OCI-LY7 (cell line): ENCODE measurements around the gene UBN1. TPM values are rescaled to one million over a fixed set of nuclear protein-coding genes. Genes with fewer than 3 reads are reported as not detected.

Source experiments
- BruUV-seq: library from RNA; stranded (reverse); fragments of 400-500 nt; replicated peaks from 2 replicates; lab custom pipeline; 2021; lab: Mats Ljungman, UMichigan
- CTCF ChIA-PET: fragments of 300-600 bp; sonication (Branson Sonifier 250); formaldehyde crosslinking; loops from one replicate; lab custom pipeline; 2022; ENCODE audit warnings: antibody characterized with exemption; ENCODE audit not compliant: unreplicated experiment; lab: Charles Lee
- POLR2A ChIA-PET: fragments of 300-600 bp; sonication (Branson Sonifier 250); formaldehyde crosslinking; loops from one replicate; lab custom pipeline; 2022; ENCODE audit warnings: antibody characterized with exemption; lab: Charles Lee
- DNase-seq: peaks from one replicate; pipeline ENCODE4 v3.0.0-alpha.2; 2015; ENCODE audit warnings: low spot score
- H2AFZ ChIP-seq: fragments of 200-600 bp; sonication (generic), shearing (Covaris generic); 2 replicates; pipeline ENCODE4 v1.6.1; 2014; ENCODE audit warnings: mild to moderate bottlenecking, antibody characterized with exemption, low read length, moderate library complexity
- H3K27ac ChIP-seq: fragments of 200-600 bp; sonication (generic); 2 replicates; pipeline ENCODE4 v1.5.1; 2014; ENCODE audit warnings: mixed run types, low read depth, mild to moderate bottlenecking, moderate library complexity, low read length, inconsistent platforms; ENCODE audit not compliant: poor library complexity, severe bottlenecking
- H3K36me3 ChIP-seq: fragments of 200-600 bp; sonication (generic); 2 replicates; pipeline ENCODE4 v1.6.1; 2014; ENCODE audit warnings: mild to moderate bottlenecking, antibody characterized with exemption, low read length, moderate library complexity, mixed read lengths; ENCODE audit not compliant: insufficient read depth
- H3K4me1 ChIP-seq: fragments of 200-600 bp; sonication (generic); 2 replicates; pipeline ENCODE4 v1.5.1; 2014; ENCODE audit warnings: mild to moderate bottlenecking, low read length; ENCODE audit not compliant: insufficient read depth, poor library complexity, severe bottlenecking
- H3K4me2 ChIP-seq: fragments of 200-600 bp; sonication (generic); 2 replicates; pipeline ENCODE4 v1.6.1; 2014; ENCODE audit warnings: mild to moderate bottlenecking, low read length
- H3K4me3 ChIP-seq: fragments of 200-600 bp; sonication (generic); 2 replicates; pipeline ENCODE4 v1.5.1; 2014; ENCODE audit warnings: mild to moderate bottlenecking, low read depth, low read length; ENCODE audit not compliant: poor library complexity, severe bottlenecking
- H3K79me2 ChIP-seq: fragments of 200-600 bp; sonication (generic); 2 replicates; pipeline ENCODE4 v1.6.1; 2016; ENCODE audit warnings: low read depth, mild to moderate bottlenecking, low read length, moderate library complexity, mixed read lengths; ENCODE audit not compliant: insufficient read depth
- H3K9me2 ChIP-seq: fragments of 200-600 bp; sonication (generic); 2 replicates; pipeline ENCODE4 v1.6.1; 2016; ENCODE audit warnings: mild to moderate bottlenecking, low read length, mixed read lengths; ENCODE audit not compliant: insufficient read depth
- H3K9me3 ChIP-seq: fragments of 200-600 bp; sonication (generic); 2 replicates; pipeline ENCODE4 v1.6.1; 2014; ENCODE audit warnings: mild to moderate bottlenecking, mixed run types, low read length, mixed read lengths
- H4K20me1 ChIP-seq: fragments of 200-600 bp; sonication (generic); 2 replicates; pipeline ENCODE4 v1.6.1; 2014; ENCODE audit warnings: mild to moderate bottlenecking, antibody characterized with exemption, low read length, moderate library complexity, mixed read lengths; ENCODE audit not compliant: insufficient read depth
- EZH2phosphoT487 ChIP-seq: fragments of 200-600 bp; sonication (generic); IDR thresholded peaks from 2 replicates; pipeline ENCODE4 v1.6.1; 2018; ENCODE audit warnings: low read depth, borderline replicate concordance, mild to moderate bottlenecking, mixed run types, antibody characterized with exemption, low read length, moderate library complexity, mixed read lengths
- intact Hi-C: fragments of 100-400 bp; cut with micrococcal nuclease; formaldehyde crosslinking; loops from one replicate; pipeline ENCODE4 v1.10.0; 2022; ENCODE audit not compliant: unreplicated experiment
- total RNA-seq, 2 experiments: library from RNA; depleted of rRNA in 1 of 2; stranded (reverse); fragments of >200 nt in 1 of 2; shearing (Covaris generic) in 1 of 2; gene quantifications; 2 replicates each; pipeline ENCODE4 v1.2.3, GENCODE V29; 2014 to 2022
- TF ChIP-seq, protein P1 (sequence below): fragments of 200-600 bp; sonication (generic); conservative IDR thresholded peaks from 2 replicates; pipeline ENCODE4 v1.5.1; 2014; ENCODE audit warnings: mild to moderate bottlenecking, antibody characterized with exemption, low read length, moderate library complexity, mixed read lengths

Gene UBN1
- total RNA-seq, 2 experiments from 2014 or later: 37.2 to 53.0 TPM

DNA sequence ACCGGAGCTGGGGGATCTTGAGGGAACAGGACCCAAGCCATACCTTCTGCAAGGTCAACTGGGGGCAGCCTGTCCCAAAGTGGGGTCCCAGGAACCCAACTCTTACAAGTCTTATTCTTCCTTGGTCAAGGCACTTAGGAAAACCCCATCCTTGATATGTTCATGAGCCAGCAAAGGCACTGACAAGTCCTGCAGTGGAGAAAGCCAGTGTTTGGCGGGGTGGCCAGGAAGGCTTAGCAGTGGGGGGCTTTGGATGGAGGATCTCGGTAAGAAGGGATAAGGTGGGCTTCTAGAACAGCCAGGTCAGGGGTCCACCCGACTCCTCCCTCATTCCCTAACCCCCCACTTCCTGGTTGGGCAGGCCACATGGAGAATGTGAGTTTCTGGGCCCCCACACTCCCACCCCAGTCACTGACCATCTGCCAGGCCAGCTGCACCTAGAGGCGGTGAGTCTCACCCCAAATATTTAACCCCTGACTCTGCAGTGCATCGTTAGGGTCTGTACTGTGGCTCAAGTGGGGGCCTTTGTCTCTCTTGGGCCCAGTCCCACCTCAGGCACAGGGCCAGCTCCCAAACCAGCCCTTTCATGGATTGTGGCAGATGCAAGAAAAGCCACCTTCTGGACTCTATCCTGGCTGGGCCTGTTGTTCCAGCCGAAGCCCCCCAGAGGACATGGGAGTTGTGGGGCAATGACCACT is 67.4 kb downstream of the UBN1 start:
- no peak for DNase-seq
- ChIA-PET POLR2A (no interaction called here), CTCF (no interaction called here)
- Histone ChIP-seq H4K20me1 (no peaks in the 10 kb centered on the region), H3K4me1 (no peaks in the 10 kb centered on the region), H3K27ac (no peak overlapping the region), H2AFZ (no peak overlapping the region), H3K79me2 (no peaks in the 10 kb centered on the region), H3K9me2 (no peaks in the 10 kb centered on the region), H3K4me3 (no peak overlapping the region), H3K4me2 (no peak overlapping the region), H3K36me3 (no peaks in the 10 kb centered on the region), H3K9me3 (no peaks in the 10 kb centered on the region)
- intact Hi-C loops: no loop called here
- TF ChIP-seq EZH2phosphoT487: no peak
- TF ChIP-seq, protein P1, sequence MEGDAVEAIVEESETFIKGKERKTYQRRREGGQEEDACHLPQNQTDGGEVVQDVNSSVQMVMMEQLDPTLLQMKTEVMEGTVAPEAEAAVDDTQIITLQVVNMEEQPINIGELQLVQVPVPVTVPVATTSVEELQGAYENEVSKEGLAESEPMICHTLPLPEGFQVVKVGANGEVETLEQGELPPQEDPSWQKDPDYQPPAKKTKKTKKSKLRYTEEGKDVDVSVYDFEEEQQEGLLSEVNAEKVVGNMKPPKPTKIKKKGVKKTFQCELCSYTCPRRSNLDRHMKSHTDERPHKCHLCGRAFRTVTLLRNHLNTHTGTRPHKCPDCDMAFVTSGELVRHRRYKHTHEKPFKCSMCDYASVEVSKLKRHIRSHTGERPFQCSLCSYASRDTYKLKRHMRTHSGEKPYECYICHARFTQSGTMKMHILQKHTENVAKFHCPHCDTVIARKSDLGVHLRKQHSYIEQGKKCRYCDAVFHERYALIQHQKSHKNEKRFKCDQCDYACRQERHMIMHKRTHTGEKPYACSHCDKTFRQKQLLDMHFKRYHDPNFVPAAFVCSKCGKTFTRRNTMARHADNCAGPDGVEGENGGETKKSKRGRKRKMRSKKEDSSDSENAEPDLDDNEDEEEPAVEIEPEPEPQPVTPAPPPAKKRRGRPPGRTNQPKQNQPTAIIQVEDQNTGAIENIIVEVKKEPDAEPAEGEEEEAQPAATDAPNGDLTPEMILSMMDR: no peak
- no TSS peak for BruUV-seq

DNA sequence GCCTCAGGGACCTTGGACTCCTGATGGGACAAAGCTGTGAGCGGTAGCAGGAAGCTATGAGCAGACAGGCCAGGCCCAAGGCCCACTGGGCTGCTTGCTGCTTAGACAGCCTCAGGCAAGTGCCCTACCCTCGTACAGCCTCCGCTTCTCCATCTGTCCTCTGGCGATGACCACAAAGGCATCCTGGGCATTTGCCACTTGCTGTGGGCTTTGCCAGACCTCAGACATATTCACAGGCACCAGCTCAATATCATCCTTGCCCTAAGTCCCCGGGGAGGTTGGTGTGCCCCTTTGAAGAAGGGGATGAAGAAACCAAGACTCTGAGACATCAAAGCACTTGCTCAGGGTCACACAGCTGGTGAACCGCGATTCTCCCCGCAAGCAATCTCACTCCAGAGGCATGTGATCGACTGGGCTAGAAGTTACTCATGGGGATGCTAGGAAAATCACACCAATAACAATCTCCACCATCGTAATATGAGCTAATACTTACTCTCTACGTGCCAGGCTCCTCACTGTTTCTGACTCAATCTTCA is 68.0 kb downstream of the UBN1 start:
- H3K4me1 ChIP-seq: no peaks in the 10 kb centered on the region
- no peak overlapping the region for H3K4me3 ChIP-seq
- H3K79me2 ChIP-seq: no peaks in the 10 kb centered on the region
- no peaks in the 10 kb centered on the region for H4K20me1 ChIP-seq
- ChIA-PET POLR2A (no interaction called here), CTCF (no interaction called here)
- no peak overlapping the region for H3K4me2 ChIP-seq
- TF ChIP-seq, protein P1: no peak
- no peak for TF ChIP-seq EZH2phosphoT487
- H3K9me2 ChIP-seq: no peaks in the 10 kb centered on the region
- H2AFZ ChIP-seq: no peak overlapping the region
- H3K27ac ChIP-seq: no peak overlapping the region
- DNase-seq: no peak
- no peaks in the 10 kb centered on the region for H3K36me3 ChIP-seq
- BruUV-seq: no TSS peak
- H3K9me3 ChIP-seq: no peaks in the 10 kb centered on the region
- intact Hi-C loops: no loop called here

DNA sequence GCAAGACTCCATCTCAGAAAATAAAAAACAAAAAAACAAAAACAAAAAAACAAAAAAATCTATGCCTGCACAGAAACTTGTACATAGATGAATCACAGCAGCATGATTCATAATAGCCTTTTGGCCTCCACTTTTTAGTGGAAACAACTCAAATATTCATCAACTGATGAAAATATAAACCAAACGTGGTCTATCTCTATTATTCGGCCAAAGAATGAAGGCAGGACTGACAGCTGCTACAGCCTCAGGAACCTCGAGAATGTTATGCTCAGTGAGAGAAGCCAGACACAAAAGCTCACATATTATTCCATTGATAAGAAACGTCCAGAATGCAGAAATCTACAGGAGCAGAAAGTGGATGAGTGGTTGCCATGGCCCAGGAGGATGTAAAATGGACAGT is 69.8 kb downstream of the UBN1 start:
- Histone ChIP-seq H3K4me1 (no peaks in the 10 kb centered on the region), H3K27ac (no peak overlapping the region), H2AFZ (no peak overlapping the region), H3K79me2 (no peaks in the 10 kb centered on the region), H3K4me3 (no peak overlapping the region), H4K20me1 (no peaks in the 10 kb centered on the region), H3K9me3 (no peaks in the 10 kb centered on the region), H3K9me2 (no peaks in the 10 kb centered on the region), H3K36me3 (no peaks in the 10 kb centered on the region), H3K4me2 (no peak overlapping the region)
- DNase-seq: no peak
- no TSS peak for BruUV-seq
- no peak for TF ChIP-seq EZH2phosphoT487
- TF ChIP-seq, protein P1: no peak
- intact Hi-C loops: no loop called here
- ChIA-PET POLR2A (no interaction called here), CTCF (no interaction called here)
